GM18519 (cell line): ENCODE measurements around the gene OR6C1.
"Not testable (repeated sequence)": the region's sequence is repeated elsewhere in the genome, so short reads cannot be mapped to it uniquely, and the experiment has no call there.

Experiments used
- ATAC-seq: cut with Tn5 transposase; IDR thresholded peaks from one replicate; pipeline ENCODE4 v1.9.1; 2021; ENCODE audit warnings: mild to moderate bottlenecking, moderate library complexity; ENCODE audit not compliant: unreplicated experiment, low FRiP score

OR6C1 gene

DNA sequence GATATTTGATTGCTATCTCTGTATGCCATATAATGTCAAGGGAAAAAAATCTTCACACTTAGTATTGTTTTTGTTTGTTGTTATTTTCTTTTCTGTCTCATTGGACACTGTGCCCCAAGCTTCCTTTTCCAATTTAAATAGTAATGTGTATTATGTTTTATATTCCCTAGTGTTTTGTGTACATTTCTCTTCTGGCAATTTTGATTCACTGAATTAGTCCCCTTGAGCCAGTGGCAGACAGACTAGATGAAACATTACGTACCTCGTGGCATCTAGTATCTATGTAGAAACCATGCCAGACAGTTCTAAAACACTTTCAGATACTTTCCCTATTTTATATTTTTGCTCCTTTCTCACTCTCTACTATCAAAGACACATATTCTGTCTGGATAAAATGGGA, at the start of gene OR6C1:
TSS of gene OR6C1 (plus strand) at position 301 of the 400 bp plus-strand sequence. CDS start 6,257 bp downstream, outside the sequence.
- no peak for ATAC-seq

- ATAC-seq, result no peak
Observed at GRCh38 chr12:55280991-55281390, 33.2 kb upstream of the OR6C1 start.

GRCh38 chr12:55289999-55290398, 24.1 kb upstream of the OR6C1 start:
- no peak for ATAC-seq

- ATAC-seq, result no peak
Observed at GRCh38 chr12:55296469-55296868, 17.7 kb upstream of the OR6C1 start, which contains the start of gene OR6C6. Gene OR6C6, minus strand, starts transcription at chr12:55296569. Its CDS starts 1,337 bp downstream, at chr12:55295232.

DNA sequence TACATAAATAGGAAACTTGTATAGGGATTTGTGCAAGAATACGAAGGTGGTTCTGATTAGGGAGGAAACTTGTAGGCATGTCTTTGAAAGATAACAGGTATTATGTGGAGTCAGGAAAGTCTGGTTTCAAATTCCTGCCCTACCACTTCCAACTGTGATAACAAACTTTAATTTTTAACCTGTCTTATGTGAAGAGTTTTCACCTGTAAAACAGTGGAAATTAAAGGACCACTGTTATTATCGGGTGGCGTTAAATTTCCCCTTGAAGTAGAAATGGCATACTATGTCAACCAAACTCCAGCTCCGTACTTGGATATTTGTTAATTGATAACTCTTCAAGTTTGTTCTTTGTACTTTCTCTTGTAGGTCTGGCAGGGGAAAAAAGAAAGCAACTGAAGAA, 6.1 kb downstream of the OR6C1 start:
- ATAC-seq, result no peak

- not testable (repeated sequence) for ATAC-seq
Observed at GRCh38 chr12:55325801-55326200, 11.7 kb downstream of the OR6C1 start.

- no peak for ATAC-seq
Observed at GRCh38 chr12:55330446-55330845, 16.3 kb downstream of the OR6C1 start, which contains the start of gene OR6C3. Gene OR6C3, plus strand, starts transcription at chr12:55330746. Its CDS starts 955 bp downstream, at chr12:55331701.

- ATAC-seq, result no peak
Observed at GRCh38 chr12:55336002-55336401, 21.9 kb downstream of the OR6C1 start.

DNA sequence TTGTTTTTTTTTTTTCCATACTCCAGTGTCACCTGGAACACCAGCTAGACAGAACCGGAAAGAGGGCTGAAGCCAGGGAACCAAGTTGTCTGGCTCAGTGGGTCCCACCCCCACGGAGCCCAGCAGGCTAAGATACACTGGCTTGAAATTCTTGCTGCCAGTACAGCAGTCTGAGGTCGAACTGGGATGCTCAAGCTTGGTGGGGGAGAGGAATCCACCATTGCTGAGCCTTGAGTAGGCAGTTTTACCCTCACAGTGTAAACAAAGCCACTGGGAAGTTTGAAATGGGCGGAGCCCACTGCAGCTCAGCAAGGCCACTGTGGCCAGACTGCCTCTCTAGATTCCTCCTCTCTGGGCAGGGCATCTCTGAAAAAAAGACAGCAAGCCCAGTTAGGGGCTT, 41.2 kb downstream of the OR6C1 start:
- not testable (repeated sequence) for ATAC-seq

GRCh38 chr12:55362675-55363074, 48.5 kb downstream of the OR6C1 start, which contains the start of gene OR6C75:
Gene OR6C75, plus strand, starts transcription at chr12:55362975. Its CDS starts 2,136 bp downstream, at chr12:55365111.
- ATAC-seq, result no peak

DNA sequence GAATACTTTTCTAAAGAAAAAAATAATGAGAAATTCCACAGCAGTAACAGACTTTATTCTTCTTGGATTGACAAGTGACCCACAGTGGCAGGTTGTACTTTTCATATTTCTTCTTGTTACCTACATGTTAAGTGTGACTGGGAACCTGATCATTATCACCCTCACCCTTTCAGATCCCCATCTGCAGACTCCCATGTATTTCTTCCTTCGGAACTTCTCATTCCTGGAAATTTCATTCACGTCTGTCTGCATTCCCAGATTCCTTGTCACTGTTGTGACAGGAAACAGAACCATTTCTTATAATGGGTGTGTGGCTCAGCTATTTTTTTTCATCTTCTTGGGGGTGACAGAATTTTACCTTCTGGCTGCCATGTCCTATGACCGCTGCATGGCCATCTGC, 50.9 kb downstream of the OR6C1 start:
- ATAC-seq, result no peak
